Right cardiac atrium (tissue), 5 donors: ENCODE results near the gene FKBP14. TPM values are rescaled to one million over a fixed set of nuclear protein-coding genes. Genes with fewer than 3 reads are reported as not detected.

Source experiments
- ATAC-seq, 2 donors: fragments of 200-7000 bp; cut with Tn5 transposase; one replicate each; pipeline versions ENCODE4 v1.8.0 to v1.9.1; 2020; ENCODE audit warnings: moderate library complexity in 2 of 2, mild to moderate bottlenecking in 1 of 2
- DNase-seq, 3 donors: peaks; one replicate each; pipeline ENCODE4 v3.0.0-alpha.2; 2020
- H3K27ac ChIP-seq: one replicate; pipeline ENCODE4 v1.5.1; 2013; ENCODE audit warnings: mild to moderate bottlenecking, low read length, control low read depth, moderate library complexity
- H3K27me3 ChIP-seq: one replicate; pipeline ENCODE4 v1.6.1; 2013; ENCODE audit not compliant: control insufficient read depth, insufficient read depth
- H3K4me1 ChIP-seq: one replicate; pipeline ENCODE4 v1.6.1; 2013; ENCODE audit warnings: low read length; ENCODE audit not compliant: control insufficient read depth, insufficient read depth
- H3K4me3 ChIP-seq: one replicate; pipeline ENCODE4 v1.5.1; 2013; ENCODE audit warnings: low read length, control low read depth
- H3K9me3 ChIP-seq: one replicate; pipeline ENCODE4 v1.6.1; 2013; ENCODE audit warnings: low read length; ENCODE audit not compliant: control insufficient read depth
- WGBS: extraction: QIAGEN DNeasy Blood & Tissue Kit; methylation state at CpG from one replicate; pipeline ENCODE4 v1.1.7; 2013; 5-methylcytosine and 5-hydroxymethylcytosine counted together
- intact Hi-C, 4 donors: fragments of 100-400 bp; cut with DNase I; formaldehyde crosslinking; loops; one replicate each; pipeline versions ENCODE4 v1.11.0 to v1.14.0; 2022 to 2023
- polyA plus RNA-seq: library from polyadenylated mRNA; stranded (reverse); fragments of 200-250 nt; gene quantifications from one replicate; pipeline ENCODE4 v1.2.3, GENCODE V29; 2013
- total RNA-seq, 4 donors: library from RNA; stranded (reverse); fragmentation: NEBNext Ultra II Directional; extraction: Animal tissue kit (Norgen Biotek cat#: 25700); gene quantifications; one replicate each; pipeline ENCODE4 v1.2.1, GENCODE V29; 2021
- donor health status: healthy with polysubstance abuse.
- donor health status: DM: no; HTN: yes; CAD: no.
- donor health status: DM: no; HTN: no; CAD: no.
- donor health status: DM: no; HTN: yes; CAD: no; lungs with severe emphysema.
- donor health status: DM: yes; HTN: yes; CAD: no.

The FKBP14 gene
- total and polyA plus RNA-seq, 5 donors, result 3.8 to 23.6 (median 13.7) TPM

DNA sequence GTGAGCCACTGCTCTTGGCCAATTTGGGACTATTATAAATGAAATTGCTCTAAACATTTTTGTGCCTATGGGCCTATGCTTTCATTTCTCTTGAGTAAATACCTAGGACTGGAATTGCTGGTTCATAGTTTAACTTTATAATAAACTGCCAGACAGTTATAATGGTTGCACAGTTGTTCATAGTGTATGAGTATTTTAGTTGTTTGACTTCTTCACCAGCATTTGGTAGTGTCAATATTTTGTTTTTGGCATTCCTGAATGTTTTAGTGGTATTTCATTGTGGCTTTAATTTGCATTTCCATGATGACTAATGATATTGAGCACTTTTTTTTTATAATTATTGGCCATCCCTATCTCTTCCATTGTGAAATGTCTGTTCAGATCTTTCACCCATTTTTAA is 31.2 kb upstream of the FKBP14 start:
- no peaks in the 10 kb centered on the region for H3K9me3 ChIP-seq
- no peaks in the 10 kb centered on the region for H3K4me1 ChIP-seq
- intact Hi-C loops, result no loop called here
- no peaks in the 10 kb centered on the region for H3K27me3 ChIP-seq
- DNase-seq (no peak), ATAC-seq (no peak)
- H3K4me3 ChIP-seq, result no peak overlapping the region
- no peak overlapping the region for H3K27ac ChIP-seq

DNA sequence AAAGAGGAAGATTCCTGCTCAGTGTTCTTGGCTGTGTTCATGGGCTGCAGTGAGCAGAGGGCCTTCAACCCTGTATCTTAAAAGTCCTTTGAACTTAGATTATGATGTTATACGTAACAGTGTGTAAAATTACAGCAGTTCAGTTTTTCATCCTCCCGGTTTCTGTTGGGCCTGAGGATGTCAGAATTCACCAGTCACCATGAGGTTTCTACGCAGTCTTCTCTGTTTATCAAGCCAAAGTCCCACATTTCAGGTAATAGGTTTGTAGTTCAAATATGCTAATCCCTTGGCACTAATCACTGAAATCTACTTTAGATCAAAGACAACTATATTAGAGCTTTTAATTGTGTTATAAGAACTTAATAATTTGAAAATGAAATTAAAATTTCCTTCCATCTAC is 26.6 kb upstream of the FKBP14 start:
- DNase-seq (no peak), ATAC-seq (no peak)
- no peaks in the 10 kb centered on the region for H3K9me3 ChIP-seq
- H3K27ac ChIP-seq, result no peak overlapping the region
- H3K27me3 ChIP-seq, result no peaks in the 10 kb centered on the region
- H3K4me1 ChIP-seq, result no peaks in the 10 kb centered on the region
- H3K4me3 ChIP-seq, result no peak overlapping the region
- 97% methylated on average over 3 of the region's 3 CpGs for WGBS
- intact Hi-C loops, result no loop called here

DNA sequence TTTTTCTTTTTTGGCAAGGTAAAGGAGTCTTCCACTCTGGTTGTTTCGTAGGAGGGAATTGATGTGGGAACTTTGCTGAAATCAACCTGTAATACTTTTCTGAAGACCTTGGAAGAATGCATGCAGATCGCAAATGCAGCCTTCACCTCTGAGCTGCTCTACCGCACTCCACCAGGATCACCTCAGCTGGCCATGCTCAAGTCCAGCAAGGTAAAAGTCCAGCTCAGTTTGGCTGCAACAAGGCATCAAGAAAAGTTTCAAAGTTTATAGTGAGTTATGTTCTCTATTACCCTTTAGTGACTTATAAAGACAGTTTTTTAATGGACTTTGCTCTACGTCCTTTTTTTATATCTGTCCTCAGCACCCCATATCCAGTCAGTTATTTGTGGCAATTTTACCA is 22.7 kb upstream of the FKBP14 start:
- no peaks in the 10 kb centered on the region for H3K27me3 ChIP-seq
- DNase-seq, result no peak
- ATAC-seq, result no peak
- no peaks in the 10 kb centered on the region for H3K4me1 ChIP-seq
- H3K9me3 ChIP-seq, result no peaks in the 10 kb centered on the region
- intact Hi-C loops, result no loop called here
- WGBS, result 94% methylated on average over 4 of the region's 4 CpGs
- no peak overlapping the region for H3K4me3 ChIP-seq
- no peak overlapping the region for H3K27ac ChIP-seq

DNA sequence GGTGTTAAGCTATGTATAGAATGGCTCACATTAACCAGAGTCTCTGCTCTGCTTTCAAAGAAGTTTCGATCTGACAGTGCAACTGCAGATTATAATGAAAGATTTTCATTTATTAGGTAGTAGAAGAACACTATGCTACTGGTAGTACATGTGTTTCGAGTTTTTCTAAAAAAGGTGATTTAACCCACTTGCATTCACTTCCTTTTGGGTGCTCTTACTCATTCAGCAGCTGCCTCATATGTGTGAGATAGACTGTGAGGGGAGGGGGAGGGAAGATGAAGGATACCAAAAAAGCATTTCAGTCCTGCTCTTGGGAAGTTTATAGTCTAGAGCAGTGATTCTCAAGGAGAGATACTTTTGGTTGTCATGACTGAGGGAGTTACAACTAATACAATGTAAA is 22.1 kb upstream of the FKBP14 start:
- H3K27ac ChIP-seq, result no peak overlapping the region
- WGBS, result 91% methylated on average over 2 of the region's 2 CpGs
- no peaks in the 10 kb centered on the region for H3K9me3 ChIP-seq
- no peaks in the 10 kb centered on the region for H3K27me3 ChIP-seq
- intact Hi-C loops, result no loop called here
- DNase-seq (no peak), ATAC-seq (no peak)
- H3K4me3 ChIP-seq, result no peak overlapping the region
- no peaks in the 10 kb centered on the region for H3K4me1 ChIP-seq

DNA sequence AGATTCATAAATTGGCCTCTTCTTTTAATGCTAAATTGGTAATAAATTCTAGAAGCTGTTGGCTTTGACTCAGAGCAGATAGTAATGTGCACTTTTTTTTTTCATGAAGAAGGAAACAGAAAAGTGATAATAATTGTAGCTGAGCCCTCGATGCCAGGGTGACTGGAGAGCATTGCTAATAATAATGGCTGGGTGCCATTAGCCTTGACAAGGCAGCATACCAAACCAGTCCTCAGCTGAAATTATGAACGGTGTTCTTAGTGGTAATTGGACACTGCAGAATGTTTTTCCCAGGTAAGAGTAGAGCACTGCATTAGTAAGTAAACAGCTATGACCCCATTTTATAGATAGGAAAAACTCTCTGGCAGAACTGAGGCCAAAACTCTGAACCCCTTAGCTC is 20.6 kb upstream of the FKBP14 start:
- intact Hi-C loops, result no loop called here
- Histone ChIP-seq H3K4me3 (no peak overlapping the region), H3K9me3 (no peaks in the 10 kb centered on the region), H3K27me3 (no peaks in the 10 kb centered on the region), H3K4me1 (no peaks in the 10 kb centered on the region), H3K27ac (no peak overlapping the region)
- 44% methylated on average over 2 of the region's 2 CpGs for WGBS
- DNase-seq (no peak), ATAC-seq (no peak)

DNA sequence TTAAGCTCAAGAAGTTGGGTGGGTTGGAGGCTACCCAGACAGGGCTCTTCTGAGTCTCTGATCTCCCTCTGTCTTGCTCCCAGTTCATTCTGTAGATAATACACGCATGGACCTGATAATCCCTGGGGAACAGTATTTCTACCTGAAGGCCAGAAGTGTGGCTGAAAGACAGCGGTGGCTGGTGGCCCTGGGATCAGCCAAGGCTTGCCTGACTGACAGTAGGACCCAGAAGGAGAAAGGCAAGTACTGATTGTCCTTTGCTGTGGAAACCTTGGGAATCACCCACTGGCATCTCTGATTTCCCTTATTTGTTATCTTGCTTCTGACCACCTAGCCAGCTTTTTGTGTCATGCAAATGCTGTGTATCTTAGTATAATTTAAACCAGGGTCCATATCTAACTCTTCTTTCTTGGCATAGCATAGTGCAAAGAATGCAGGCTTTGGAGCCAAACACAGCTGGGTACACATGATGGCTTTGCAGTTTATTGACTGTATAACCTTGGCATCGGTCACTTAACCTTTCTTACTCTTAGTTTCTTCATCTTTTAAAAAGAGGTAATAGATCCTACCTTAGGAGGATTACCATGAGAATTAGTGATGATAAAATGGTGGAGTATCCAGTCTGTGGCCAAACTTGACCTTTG is 19.7 kb upstream of the FKBP14 start:
- 96% methylated on average over 3 of the region's 3 CpGs for WGBS
- DNase-seq (no peak), ATAC-seq (no peak)
- H3K27me3 ChIP-seq, result no peaks in the 10 kb centered on the region
- no peaks in the 10 kb centered on the region for H3K9me3 ChIP-seq
- intact Hi-C loops, result no loop called here
- H3K4me1 ChIP-seq, result no peaks in the 10 kb centered on the region
- no peak overlapping the region for H3K4me3 ChIP-seq
- no peak overlapping the region for H3K27ac ChIP-seq

DNA sequence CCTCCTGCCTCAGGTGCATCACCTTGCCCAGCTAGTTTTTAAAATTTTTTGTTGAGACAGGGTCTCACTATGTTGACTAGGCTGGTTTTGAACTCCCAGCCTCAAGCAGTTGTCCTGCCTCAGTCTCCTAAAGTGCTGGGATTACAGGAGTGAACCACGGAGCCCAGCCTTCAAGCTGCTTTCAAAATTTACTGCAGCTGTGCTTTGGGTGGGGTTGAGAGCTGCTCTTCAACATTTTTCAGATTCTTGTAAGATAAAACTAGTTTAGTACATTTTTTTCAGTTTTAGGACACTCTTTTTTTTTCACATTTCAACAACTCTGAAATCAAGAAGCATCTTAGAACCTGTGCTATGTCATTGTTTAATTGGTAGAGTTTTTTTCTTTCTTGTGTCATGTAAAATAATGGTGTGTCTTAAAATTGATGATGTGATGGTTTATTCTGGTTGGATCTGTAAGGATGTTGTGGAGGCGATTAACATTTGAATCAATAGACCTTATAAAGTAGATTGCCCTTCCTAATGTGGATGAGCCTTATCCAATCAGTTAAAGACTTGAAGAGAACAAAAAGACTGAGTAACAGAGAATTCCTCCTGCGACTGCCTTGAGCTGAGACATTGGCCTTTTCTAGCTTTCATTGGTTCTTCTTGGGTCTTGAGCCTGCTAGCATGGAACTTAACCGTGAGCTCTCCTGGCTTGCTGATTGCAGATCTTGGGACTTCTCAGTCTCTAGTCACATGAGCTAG is 15.2 kb upstream of the FKBP14 start:
- H3K27ac ChIP-seq, result no peak overlapping the region

DNA sequence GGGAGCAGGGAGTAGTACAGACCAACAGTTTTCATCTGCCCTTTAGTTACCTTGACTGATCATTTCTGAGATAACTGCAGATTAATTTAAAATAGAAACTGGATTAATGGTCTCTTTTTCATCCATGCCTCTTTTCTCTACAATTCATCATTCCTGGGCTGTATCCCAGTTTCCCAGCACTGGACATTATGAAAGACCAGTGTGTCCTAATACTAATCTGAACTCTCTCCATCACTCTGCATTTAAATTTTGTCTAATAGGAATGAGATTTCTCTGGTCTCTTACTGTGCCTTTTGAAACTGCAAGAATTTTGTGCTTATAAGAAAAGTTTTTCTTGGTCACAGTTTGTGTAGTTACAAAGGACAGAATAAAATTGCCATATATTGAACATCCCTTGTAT is 14.4 kb upstream of the FKBP14 start:
- ATAC-seq, result peak in 1 of 2 donors; percentile 36
- intact Hi-C loops, result no loop called here
- no peak overlapping the region for H3K4me3 ChIP-seq
- H3K4me1 ChIP-seq, result no peaks in the 10 kb centered on the region
- no peaks in the 10 kb centered on the region for H3K9me3 ChIP-seq
- H3K27me3 ChIP-seq, result no peaks in the 10 kb centered on the region
- no peak for DNase-seq
- H3K27ac ChIP-seq, result no peak overlapping the region

More for the DNA sequence above, 15.2 kb upstream of the FKBP14 start:
- Histone ChIP-seq H3K9me3 (no peaks in the 10 kb centered on the region), H3K4me1 (no peaks in the 10 kb centered on the region), H3K27me3 (no peaks in the 10 kb centered on the region), H3K4me3 (no peak overlapping the region)
- 96% methylated on average over 4 of the region's 4 CpGs for WGBS
- ATAC-seq (no peak), DNase-seq (no peak)
- intact Hi-C loops, result no loop called here

DNA sequence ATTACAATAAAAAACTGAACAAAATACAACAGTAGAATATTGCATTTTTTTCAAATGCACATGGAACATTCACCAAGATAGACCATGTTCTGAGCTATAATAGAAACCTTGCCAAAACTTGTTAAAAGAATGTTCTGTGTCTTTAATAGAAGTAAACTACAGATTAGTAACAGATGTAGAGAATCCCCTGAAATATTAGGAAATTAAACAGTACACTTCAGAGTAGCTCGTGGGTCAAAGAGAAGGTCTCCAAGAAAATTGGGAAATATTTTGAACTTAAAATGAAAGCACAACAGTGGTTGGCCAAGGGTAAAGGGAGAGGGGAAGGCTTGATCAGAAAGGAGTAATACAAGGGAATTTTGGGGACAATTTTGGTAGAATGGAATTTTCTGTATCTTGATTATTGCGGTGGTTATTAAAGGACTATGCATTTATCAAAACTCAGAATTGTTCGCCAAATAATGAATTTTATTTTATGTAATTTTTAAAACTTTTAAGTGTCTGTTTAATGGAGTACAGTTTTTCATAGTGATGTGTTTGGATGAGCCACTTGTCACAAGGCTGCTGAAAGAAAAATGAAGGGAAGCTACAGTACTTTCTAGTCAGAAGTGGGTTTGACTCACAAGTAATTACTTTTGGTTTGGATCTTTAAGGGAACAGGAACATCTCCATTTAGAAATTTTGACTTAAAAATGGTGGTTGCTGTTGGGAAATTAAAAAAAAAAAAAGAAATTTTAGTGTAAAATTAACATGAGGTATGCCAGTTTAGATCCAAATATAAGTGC is 11.9 kb upstream of the FKBP14 start:
- DNase-seq (no peak), ATAC-seq (peak; percentile 32 to 75)
- H3K9me3 ChIP-seq, result no peaks in the 10 kb centered on the region
- H3K27me3 ChIP-seq, result no peaks in the 10 kb centered on the region
- WGBS, result 77% methylated on average over 3 of the region's 3 CpGs
- no peak overlapping the region for H3K27ac ChIP-seq
- intact Hi-C loops, result no loop called here
- no peaks in the 10 kb centered on the region for H3K4me1 ChIP-seq
- H3K4me3 ChIP-seq, result no peak overlapping the region

DNA sequence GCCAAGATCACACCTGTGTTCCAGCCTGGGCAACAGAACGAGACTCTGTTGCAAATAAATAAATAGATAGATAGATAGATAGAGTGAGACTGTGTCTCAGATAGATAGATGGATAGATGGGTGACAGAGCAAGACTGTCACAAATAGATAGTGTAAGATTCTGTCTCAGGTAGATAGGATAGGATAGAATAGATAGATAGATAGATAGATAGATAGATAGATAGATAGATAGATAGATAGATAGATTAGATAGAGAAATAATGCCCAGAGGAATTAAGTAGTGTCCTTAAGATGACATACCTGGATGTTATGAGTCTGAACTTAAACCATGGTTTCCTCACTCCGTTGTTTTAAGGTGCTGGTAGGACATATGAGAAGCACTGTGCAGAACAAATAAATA is 9.7 kb upstream of the FKBP14 start:
- Histone ChIP-seq H3K9me3 (no peaks in the 10 kb centered on the region), H3K4me3 (no peak overlapping the region), H3K27me3 (no peaks in the 10 kb centered on the region), H3K4me1 (no peaks in the 10 kb centered on the region), H3K27ac (no peak overlapping the region)
- DNase-seq (no peak), ATAC-seq (no peak)
- 96% methylated on average over 2 of the region's 2 CpGs for WGBS
- intact Hi-C loops, result no loop called here

DNA sequence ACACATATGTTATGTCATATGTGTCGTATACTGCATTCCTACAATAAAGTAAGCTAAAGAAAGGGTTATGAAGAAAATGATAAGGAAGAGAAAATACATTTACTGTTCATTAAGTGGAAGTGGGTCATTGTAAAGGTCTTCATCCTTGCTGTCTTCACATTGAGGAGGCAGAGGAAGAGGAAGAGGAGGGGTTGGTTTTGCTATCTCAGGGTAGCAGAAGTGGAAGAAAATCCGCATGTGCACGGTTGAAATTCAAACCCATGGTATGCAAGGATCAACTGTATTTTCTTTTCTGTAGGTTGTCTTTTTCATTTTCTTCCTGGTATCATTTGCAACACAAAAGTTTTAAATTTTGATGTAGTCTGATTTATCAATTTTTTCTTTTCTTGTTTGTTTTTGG is 8.0 kb upstream of the FKBP14 start:
- Histone ChIP-seq H3K27ac (no peak overlapping the region), H3K27me3 (no peaks in the 10 kb centered on the region), H3K4me1 (no peaks in the 10 kb centered on the region), H3K4me3 (no peak overlapping the region), H3K9me3 (no peaks in the 10 kb centered on the region)
- intact Hi-C loops, result no loop called here
- ATAC-seq (no peak), DNase-seq (no peak)
- 87% methylated on average over 3 of the region's 3 CpGs for WGBS
